DMS53 treated with DMSO at 0.1 percent for 48 hours (cell line): Measurements from ENCODE around the gene TCOF1.

Experiments used
- DNase-seq: peaks from one replicate; lab custom pipeline; 2025; ENCODE audit not compliant: unreplicated experiment; lab: John Stamatoyannopoulos, UW

Gene TCOF1, protein sequence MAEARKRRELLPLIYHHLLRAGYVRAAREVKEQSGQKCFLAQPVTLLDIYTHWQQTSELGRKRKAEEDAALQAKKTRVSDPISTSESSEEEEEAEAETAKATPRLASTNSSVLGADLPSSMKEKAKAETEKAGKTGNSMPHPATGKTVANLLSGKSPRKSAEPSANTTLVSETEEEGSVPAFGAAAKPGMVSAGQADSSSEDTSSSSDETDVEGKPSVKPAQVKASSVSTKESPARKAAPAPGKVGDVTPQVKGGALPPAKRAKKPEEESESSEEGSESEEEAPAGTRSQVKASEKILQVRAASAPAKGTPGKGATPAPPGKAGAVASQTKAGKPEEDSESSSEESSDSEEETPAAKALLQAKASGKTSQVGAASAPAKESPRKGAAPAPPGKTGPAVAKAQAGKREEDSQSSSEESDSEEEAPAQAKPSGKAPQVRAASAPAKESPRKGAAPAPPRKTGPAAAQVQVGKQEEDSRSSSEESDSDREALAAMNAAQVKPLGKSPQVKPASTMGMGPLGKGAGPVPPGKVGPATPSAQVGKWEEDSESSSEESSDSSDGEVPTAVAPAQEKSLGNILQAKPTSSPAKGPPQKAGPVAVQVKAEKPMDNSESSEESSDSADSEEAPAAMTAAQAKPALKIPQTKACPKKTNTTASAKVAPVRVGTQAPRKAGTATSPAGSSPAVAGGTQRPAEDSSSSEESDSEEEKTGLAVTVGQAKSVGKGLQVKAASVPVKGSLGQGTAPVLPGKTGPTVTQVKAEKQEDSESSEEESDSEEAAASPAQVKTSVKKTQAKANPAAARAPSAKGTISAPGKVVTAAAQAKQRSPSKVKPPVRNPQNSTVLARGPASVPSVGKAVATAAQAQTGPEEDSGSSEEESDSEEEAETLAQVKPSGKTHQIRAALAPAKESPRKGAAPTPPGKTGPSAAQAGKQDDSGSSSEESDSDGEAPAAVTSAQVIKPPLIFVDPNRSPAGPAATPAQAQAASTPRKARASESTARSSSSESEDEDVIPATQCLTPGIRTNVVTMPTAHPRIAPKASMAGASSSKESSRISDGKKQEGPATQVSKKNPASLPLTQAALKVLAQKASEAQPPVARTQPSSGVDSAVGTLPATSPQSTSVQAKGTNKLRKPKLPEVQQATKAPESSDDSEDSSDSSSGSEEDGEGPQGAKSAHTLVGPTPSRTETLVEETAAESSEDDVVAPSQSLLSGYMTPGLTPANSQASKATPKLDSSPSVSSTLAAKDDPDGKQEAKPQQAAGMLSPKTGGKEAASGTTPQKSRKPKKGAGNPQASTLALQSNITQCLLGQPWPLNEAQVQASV (N-terminal part only)

DNA sequence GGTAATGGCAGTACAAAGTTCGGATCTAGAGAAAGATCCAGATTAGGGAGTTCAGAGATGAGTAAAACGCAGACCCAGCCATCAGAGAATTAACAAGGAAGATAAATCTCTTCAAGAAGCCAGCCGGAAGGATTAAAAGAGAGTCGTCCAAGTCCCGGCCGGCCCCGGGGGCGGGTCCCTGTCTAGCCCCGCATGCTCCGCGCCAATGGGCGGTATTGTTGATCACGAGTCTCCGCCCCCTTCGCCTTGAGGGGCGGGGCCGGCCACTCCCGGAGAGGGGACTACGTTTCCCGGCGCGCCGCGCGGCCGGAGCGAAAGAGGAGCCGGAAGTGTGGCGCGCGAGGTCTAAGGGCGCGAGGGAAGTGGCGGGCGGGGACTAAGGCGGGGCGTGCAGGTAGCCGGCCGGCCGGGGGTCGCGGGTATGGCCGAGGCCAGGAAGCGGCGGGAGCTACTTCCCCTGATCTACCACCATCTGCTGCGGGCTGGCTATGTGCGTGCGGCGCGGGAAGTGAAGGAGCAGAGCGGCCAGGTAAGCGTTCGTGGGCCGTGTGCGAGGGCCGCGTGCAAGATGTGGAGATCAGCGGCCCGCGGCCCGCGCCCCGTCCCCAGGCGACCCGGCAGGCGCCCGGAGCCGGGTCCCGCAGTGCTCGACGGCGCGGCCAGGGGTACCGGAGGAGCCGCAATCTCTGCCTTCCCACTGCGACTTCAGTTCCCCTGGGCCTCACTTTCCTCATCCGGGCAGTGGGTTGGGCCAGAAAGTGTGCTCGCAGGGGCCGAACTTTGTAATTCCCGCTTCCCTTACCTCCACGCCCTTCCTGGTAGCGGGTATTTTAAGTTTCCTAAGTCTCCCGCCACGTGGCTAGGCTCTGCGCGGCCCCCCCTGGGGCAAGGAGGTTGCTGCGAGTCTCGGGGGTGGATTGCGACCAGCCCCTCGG is at the start of gene TCOF1:
Gene TCOF1 (plus strand): TSS at position 372 of the 935 bp plus-strand sequence. CDS start 50 bp downstream, at position 422.
- peak; percentile 95 for DNase-seq

DNA sequence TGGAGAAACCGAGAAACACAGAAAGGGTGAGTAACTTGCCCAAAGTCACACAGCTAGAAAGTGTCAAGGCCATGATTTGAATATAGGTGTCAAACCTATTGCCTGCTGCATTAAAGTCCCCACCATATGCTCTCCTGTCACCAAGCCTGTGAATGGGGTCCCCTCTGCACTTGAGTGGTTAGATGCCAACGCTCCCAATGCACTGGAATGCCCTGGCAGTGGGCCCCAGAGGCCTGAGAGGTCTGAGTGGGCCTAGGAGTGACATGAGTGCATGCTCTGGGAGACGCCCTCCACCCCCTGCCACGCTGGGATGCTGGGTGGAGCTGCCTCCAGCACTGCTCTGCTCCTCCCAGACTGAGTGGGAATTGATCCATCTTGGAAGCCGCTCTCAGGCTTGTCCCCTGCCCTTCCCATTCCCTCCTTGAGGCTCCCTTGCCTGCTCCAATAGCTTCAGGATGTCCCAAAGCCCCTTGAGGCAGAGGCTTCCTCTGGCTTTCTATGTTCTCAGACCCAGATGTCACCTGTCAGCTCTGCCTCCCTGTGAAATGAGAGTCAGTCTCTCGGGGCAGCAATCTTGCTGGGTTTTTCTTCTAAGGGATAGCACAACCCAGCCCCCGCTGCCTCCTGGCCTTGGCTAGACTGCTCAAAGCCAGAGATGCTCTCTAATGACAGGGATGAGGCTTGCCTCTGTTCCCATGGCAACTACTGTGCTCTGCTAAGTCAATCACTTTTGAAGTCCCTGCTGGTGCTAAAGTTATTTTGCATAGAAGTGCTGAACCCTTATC is 48.2 kb upstream of the TCOF1 start:
- DNase-seq: no peak

GRCh38 chr5:150309886-150310239 is 47.6 kb upstream of the TCOF1 start:
- no peak for DNase-seq

DNA sequence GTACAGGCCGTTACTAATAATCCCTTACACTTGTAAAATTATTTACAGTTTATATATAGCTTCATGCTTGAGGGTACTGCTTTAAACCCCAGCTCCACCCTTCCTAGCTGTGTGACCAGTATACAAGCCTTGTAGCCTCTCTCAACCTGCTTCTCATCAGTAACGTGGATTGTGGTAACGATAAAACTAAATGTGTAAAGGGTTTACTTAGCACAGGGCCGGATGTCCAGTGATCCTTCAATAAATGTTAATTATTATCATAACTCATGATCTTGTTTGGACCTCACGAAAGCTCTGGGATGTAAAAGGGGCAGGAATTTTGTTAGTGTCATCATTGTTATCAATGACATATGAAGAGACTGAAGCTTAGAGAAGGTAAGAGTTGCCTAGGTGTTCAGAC is 47.3 kb upstream of the TCOF1 start:
- no peak for DNase-seq

DNA sequence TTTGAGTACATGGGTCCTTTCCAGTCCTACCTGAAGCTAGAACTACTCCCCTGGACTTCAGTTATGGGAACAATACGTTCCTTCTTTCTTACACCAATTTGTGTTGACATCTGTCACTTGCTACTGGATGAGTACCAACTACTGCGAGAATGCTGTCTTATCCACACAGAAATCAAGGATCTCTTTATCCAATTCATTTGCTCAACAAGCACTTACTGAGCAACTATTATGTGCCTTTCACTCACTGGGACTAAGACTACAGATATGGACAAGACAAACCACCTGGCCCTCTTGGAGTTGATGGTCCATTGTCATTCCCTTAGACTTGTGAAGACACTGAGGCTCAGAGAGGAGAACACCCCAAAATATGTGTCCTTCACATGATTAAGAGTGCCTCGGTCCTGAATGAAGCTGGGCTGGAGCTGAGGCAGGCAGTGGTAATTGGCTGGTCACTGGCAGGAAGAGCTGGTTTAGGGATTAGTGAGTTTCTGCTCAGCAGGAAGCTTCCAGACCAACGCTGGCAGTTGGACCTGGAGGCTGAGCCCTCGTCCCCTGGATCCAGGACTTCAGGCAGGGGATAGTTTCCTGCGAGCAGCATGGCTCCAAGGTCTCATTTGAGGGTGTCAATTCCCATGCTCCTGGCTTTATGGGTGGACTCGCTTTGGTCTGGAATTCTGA is 46.3 kb upstream of the TCOF1 start:
- DNase-seq: no peak

GRCh38 chr5:150312518-150312917 is 45.0 kb upstream of the TCOF1 start:
- no peak for DNase-seq

DNA sequence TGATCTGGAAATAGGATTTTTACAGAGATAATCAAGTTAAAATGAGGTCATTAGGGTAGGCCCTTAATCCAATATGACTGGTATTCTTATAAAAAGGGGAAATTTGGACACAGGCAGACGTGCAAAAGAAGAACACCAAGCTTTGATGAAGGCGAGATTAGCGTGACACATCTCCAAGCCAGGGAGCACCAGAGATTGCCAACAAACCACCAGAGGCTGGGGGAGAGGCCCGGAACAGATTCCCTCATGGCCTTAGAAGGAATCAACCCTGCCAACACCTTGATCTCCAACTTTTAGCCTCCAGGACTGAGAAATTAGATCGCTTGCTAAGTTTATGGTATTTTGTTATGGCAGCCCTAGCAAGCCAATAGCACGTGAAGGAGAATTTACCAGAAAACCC is 44.0 kb upstream of the TCOF1 start:
- DNase-seq: no peak

GRCh38 chr5:150313921-150314716 is 43.4 kb upstream of the TCOF1 start:
- DNase-seq: no peak

DNA sequence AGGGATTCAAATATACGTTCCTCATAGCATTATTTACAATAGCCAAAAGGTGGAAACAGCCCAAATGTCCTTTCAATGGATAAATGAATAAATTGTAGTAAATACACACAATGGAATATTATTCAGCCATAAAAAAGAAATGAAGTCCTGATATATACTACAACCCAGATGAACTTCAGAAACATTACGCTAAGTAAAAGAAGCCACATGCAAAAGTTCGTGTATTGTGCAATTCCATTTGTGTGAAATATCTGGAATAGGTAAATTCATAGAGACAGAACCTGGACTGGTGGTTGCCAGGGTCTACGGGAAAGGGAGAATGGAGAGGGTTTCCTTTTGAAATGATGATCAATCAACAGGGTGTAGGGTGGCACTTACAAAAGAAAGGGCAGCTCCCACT is 42.3 kb upstream of the TCOF1 start:
- DNase-seq: no peak

- DNase-seq: no peak
These were observed 41.2 kb upstream of the TCOF1 start for GRCh38 chr5:150316320-150316719.

DNA sequence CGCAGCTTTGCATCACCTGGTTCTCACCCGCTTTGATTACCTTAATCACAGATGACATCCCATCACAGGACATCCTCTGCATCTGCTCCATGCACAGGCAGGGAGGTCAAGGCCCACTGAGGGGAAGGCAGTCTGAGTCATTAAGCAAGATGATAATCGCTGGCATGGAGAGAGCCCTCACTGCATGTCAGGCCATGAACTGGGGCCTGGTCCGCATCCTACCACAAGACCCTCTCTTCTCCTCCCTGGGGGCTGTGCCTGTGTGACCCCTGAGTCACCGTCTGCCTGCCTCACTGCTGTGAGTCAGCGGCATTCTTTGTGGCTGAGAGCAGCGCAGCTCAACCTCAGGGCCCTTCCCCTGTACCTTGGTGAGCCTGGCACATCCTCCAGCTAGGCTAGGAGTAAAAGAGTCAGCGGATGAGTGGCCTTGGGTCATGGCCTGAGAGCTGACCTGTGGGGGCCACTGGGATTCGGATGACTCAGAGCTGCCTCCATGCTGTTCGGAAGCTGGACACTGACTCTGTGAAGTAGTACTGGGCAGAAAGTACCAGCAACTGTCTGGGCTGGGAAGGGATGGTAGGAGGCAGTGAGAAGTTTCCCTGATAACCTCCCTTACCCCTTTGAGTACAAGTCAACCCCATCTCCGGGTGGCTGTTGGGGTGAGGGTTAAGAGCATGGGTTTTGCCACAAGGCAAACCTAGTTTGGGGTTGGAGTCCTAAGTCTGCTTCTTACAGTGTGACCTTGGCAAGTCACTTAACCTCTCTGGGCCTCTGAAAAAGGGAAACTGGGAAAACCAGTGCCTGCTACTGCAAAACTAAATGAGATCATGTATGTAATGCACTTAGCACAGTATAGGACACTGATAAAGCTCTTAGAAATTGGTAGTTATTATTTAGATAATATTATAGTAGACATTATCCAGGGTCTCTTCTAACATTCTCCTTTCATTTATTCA is 40.2 kb upstream of the TCOF1 start:
- DNase-seq: no peak

- DNase-seq: no peak
These were observed 38.6 kb upstream of the TCOF1 start for GRCh38 chr5:150318613-150319483.

GRCh38 chr5:150319484-150319790 is 38.1 kb upstream of the TCOF1 start:
- no peak for DNase-seq

- DNase-seq: no peak
These were observed 37.4 kb upstream of the TCOF1 start for GRCh38 chr5:150320044-150320613.

DNA sequence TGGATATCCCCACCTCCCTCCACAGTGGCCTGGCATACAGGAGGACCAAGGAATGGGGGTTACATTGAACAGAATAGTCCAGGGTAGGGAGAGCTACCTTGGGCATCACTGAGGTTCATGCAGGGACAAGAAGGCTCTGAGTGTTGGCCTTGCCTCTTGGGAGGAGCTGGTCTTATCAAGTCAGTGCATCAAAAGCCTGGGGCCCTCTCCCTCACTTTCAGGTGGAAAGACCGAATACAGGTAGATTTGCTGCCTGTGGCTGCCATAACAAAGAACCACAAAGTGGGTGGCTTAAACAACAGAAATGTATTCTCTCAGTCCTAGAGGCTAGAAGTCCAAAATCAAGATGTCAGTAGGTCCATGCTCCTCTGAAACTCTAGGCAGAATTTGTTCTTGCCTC is 36.3 kb upstream of the TCOF1 start:
- no peak for DNase-seq

- DNase-seq: no peak
These were observed 35.7 kb upstream of the TCOF1 start for GRCh38 chr5:150321784-150322183.
